Liver (tissue), 9 donors: ENCODE measurements around the gene DMD. TPM values are rescaled to one million over a fixed set of nuclear protein-coding genes. Genes with fewer than 3 reads are reported as not detected.

Experiments used
- DNase-seq: peaks from one replicate; pipeline ENCODE4 v3.0.0-alpha.2; 2017; ENCODE audit warnings: low spot score
- H3K27ac ChIP-seq, 2 donors: one replicate each; pipeline ENCODE4 v1.7.0; 2013; ENCODE audit warnings: inconsistent platforms in 2 of 2, low read length in 2 of 2, control low read depth in 1 of 2, low read depth in 1 of 2, mild to moderate bottlenecking in 1 of 2
- H3K27me3 ChIP-seq, 4 donors: one replicate each; pipeline versions ENCODE4 v1.6.1 to v1.7.0; 2013; ENCODE audit warnings: low read length in 3 of 4, inconsistent platforms in 1 of 4, mild to moderate bottlenecking in 1 of 4, moderate library complexity in 1 of 4; ENCODE audit not compliant: control insufficient read depth in 4 of 4, insufficient read depth in 4 of 4
- H3K36me3 ChIP-seq, 4 donors: one replicate each; pipeline versions ENCODE4 v1.6.1 to v1.7.0; 2013; ENCODE audit warnings: low read length in 3 of 4, mild to moderate bottlenecking in 3 of 4, low read depth in 1 of 4, moderate library complexity in 1 of 4; ENCODE audit not compliant: control insufficient read depth in 4 of 4, insufficient read depth in 3 of 4
- H3K4me1 ChIP-seq, 4 donors: one replicate each; pipeline versions ENCODE4 v1.6.1 to v1.7.0; 2013; ENCODE audit warnings: low read length in 3 of 4, mild to moderate bottlenecking in 3 of 4, moderate library complexity in 1 of 4; ENCODE audit not compliant: control insufficient read depth in 4 of 4, insufficient read depth in 4 of 4
- H3K4me3 ChIP-seq, 3 donors: one replicate each; pipeline versions ENCODE4 v1.6.1 to v1.7.0; 2013; ENCODE audit warnings: low read length in 3 of 3, control low read depth in 1 of 3, low read depth in 1 of 3, mild to moderate bottlenecking in 1 of 3
- H3K9ac ChIP-seq, 2 donors: one replicate each; pipeline ENCODE4 v1.7.0; 2013; ENCODE audit warnings: low read length in 2 of 2, mild to moderate bottlenecking in 2 of 2, moderate library complexity in 2 of 2, control low read depth in 1 of 2, low read depth in 1 of 2
- H3K9me3 ChIP-seq, 4 donors: one replicate each; pipeline versions ENCODE4 v1.6.1 to v1.7.0; 2013; ENCODE audit warnings: low read length in 3 of 4; ENCODE audit not compliant: control insufficient read depth in 4 of 4
- ATF3 ChIP-seq: IDR thresholded peaks from 2 replicates; pipeline ENCODE4 v1.6.1; 2016; ENCODE audit warnings: antibody characterized with exemption
- CTCF ChIP-seq: fragments of 150-350 bp; IDR thresholded peaks from 2 replicates; pipeline ENCODE4 v1.5.1; 2017; ENCODE audit warnings: improper control_type of control experiment, low read depth, low read length; ENCODE audit not compliant: missing input control
- EGR1 ChIP-seq, 2 donors: IDR thresholded peaks; 2 replicates each; pipeline ENCODE4 v1.6.1; 2016 to 2018; ENCODE audit warnings: antibody characterized with exemption in 2 of 2, low read depth in 2 of 2
- FOXA1 ChIP-seq: IDR thresholded peaks from 2 replicates; pipeline ENCODE4 v1.6.1; 2016; ENCODE audit warnings: antibody characterized with exemption
- FOXA2 ChIP-seq: IDR thresholded peaks from 2 replicates; pipeline ENCODE4 v1.6.1; 2016; ENCODE audit warnings: antibody characterized with exemption
- GABPA ChIP-seq, 2 donors: IDR thresholded peaks in 1 of 2; conservative IDR thresholded peaks in 1 of 2; 2 replicates each; pipeline ENCODE4 v1.6.1; 2016; ENCODE audit warnings: antibody characterized with exemption in 2 of 2, mild to moderate bottlenecking in 1 of 2, moderate library complexity in 1 of 2
- HNF4G ChIP-seq: IDR thresholded peaks from 2 replicates; pipeline ENCODE4 v1.6.1; 2016; ENCODE audit warnings: antibody characterized with exemption
- JUND ChIP-seq, 2 donors: IDR thresholded peaks; 2 replicates each; pipeline ENCODE4 v1.6.1; 2016; ENCODE audit warnings: antibody characterized with exemption in 2 of 2
- MAX ChIP-seq: IDR thresholded peaks from 2 replicates; pipeline ENCODE4 v1.6.1; 2016; ENCODE audit warnings: antibody characterized with exemption
- NR2F2 ChIP-seq: IDR thresholded peaks from 2 replicates; pipeline ENCODE4 v1.6.1; 2016; ENCODE audit warnings: antibody characterized with exemption
- REST ChIP-seq: IDR thresholded peaks from 2 replicates; pipeline ENCODE4 v1.6.1; 2016; ENCODE audit warnings: antibody characterized with exemption, mild to moderate bottlenecking
- RXRA ChIP-seq, 2 donors: IDR thresholded peaks; 2 replicates each; pipeline ENCODE4 v1.6.1; 2017 to 2018; ENCODE audit warnings: antibody characterized with exemption in 2 of 2, mild to moderate bottlenecking in 1 of 2
- TAF1 ChIP-seq: conservative IDR thresholded peaks from 2 replicates; pipeline ENCODE4 v1.6.1; 2016; ENCODE audit warnings: antibody characterized with exemption, mild to moderate bottlenecking
- YY1 ChIP-seq: IDR thresholded peaks from 2 replicates; pipeline ENCODE4 v1.6.1; 2016; ENCODE audit warnings: antibody characterized with exemption, mild to moderate bottlenecking
- ZBTB33 ChIP-seq: IDR thresholded peaks from 2 replicates; pipeline ENCODE4 v1.6.1; 2016; ENCODE audit warnings: antibody characterized with exemption
- WGBS: extraction: QIAGEN DNeasy Blood & Tissue Kit; methylation state at CpG from one replicate; pipeline ENCODE4 v1.1.7; 2013; 5-methylcytosine and 5-hydroxymethylcytosine counted together
- polyA plus RNA-seq, 2 donors: library from polyadenylated mRNA; stranded (reverse) in 1 of 2; unstranded in 1 of 2; fragments of 200-250 nt in 1 of 2; fragments of >200 nt in 1 of 2; fragmentation: Nextera tagmentation in 1 of 2; extraction: Ambion mirVana in 1 of 2; gene quantifications; one replicate each; pipeline versions ENCODE4 v1.2.1 to v1.2.3, GENCODE V29; 2013 to 2015
- total RNA-seq, 2 donors: library from RNA; depleted of rRNA; stranded (reverse); fragments of >200 nt; gene quantifications; one replicate each; pipeline ENCODE4 v1.2.3, GENCODE V29; 2014
- donor health status: healthy.
- donor health status: healthy.
- donor health status: healthy.
- donor health status: healthy.
- donor health status: healthy.

DMD gene
- total and polyA plus RNA-seq, 4 donors = 14.6 to 61.9 (median 23.9) TPM

- Histone ChIP-seq H3K27ac (no peak overlapping the region), H3K36me3 (no peaks in the 10 kb centered on the region), H3K4me1 (no peaks in the 10 kb centered on the region), H3K27me3 (no peaks in the 10 kb centered on the region), H3K9me3 (no peaks in the 10 kb centered on the region), H3K4me3 (no peak overlapping the region), H3K9ac (no peak overlapping the region)
- WGBS = 93% methylated on average over 2 of the region's 2 CpGs
- no peak for DNase-seq
- TF ChIP-seq FOXA1 (no peak), HNF4G (no peak), YY1 (no peak)
Observed at GRCh38 chrX:31704938-31705337, 1506.4 kb downstream of the DMD start.

GRCh38 chrX:31702222-31702621 is 1509.1 kb downstream of the DMD start:
- Histone ChIP-seq H3K9ac (no peak overlapping the region), H3K9me3 (no peaks in the 10 kb centered on the region), H3K27ac (no peak overlapping the region), H3K4me3 (no peak overlapping the region), H3K4me1 (no peaks in the 10 kb centered on the region), H3K27me3 (no peaks in the 10 kb centered on the region), H3K36me3 (no peaks in the 10 kb centered on the region)
- no peak for DNase-seq
- TF ChIP-seq FOXA1 = no peak
- TF ChIP-seq ATF3 = no peak
- no peak for TF ChIP-seq CTCF
- TF ChIP-seq FOXA2 = no peak
- no peak for TF ChIP-seq RXRA (IDR thresholded peaks at IDR 0.05)
- TF ChIP-seq YY1 = no peak
- TF ChIP-seq REST = no peak
- no peak for TF ChIP-seq JUND (IDR thresholded peaks at IDR 0.05)
- TF ChIP-seq MAX = no peak
- TF ChIP-seq NR2F2 = no peak
- no peak for TF ChIP-seq EGR1 (IDR thresholded peaks at IDR 0.05; ENCODE audit: low read depth in 2 of 2)
- no peak for TF ChIP-seq ZBTB33
- TF ChIP-seq TAF1 = no peak
- TF ChIP-seq GABPA (IDR thresholded peaks at IDR 0.05 in 1 of 2, conservative IDR thresholded peaks at IDR 0.05 in 1 of 2) = no peak
- WGBS = 86% methylated on average over 2 of the region's 2 CpGs
